Measurements from ENCODE around the gene TYK2.

GRCh38 chr19:10399878-10400277, 19.5 kb upstream of the TYK2 start:
- TF ChIP-seq CTCF (IDR thresholded peaks at IDR 0.05), result no peak
- TF ChIP-seq EP300 (IDR thresholded peaks at IDR 0.05), result no peak
- TF ChIP-seq POLR2A (IDR thresholded peaks at IDR 0.05), result no peak
